ENCODE data around the gene ITPR1. TPM values are rescaled to one million over a fixed set of nuclear protein-coding genes. Genes with fewer than 3 reads are reported as not detected.

ITPR1 gene
- polyA plus RNA-seq, 1 donor from 2014 or later = 2.1 TPM

GRCh38 chr3:4821338-4821737, 328.2 kb downstream of the ITPR1 start:
- H3K9ac ChIP-seq (ENCODE audit: low read length) = no peak overlapping the region
- H3F3A ChIP-seq (ENCODE audit: insufficient read depth, low read length, poor library complexity, severe bottlenecking) = no peaks in the 10 kb centered on the region
- no peak overlapping the region for H3K4me3 ChIP-seq (ENCODE audit: low read length)

GRCh38 chr3:4821975-4822374, 328.8 kb downstream of the ITPR1 start:
- Histone ChIP-seq H3K79me2 (replicated peaks; ENCODE audit: insufficient read depth, low read length) (no peaks in the 10 kb centered on the region), H3K9me3 (ENCODE audit: low read length) (peaks cover 3% of the 10 kb centered on the region), H3K27me3 (ENCODE audit: insufficient read depth, low read depth, low read length) (no peaks in the 10 kb centered on the region), H3K4me2 (ENCODE audit: low read length) (no peak overlapping the region), H3K9me2 (ENCODE audit: insufficient read depth, low read length) (no peaks in the 10 kb centered on the region), H3K4me3 (ENCODE audit: low read length) (no peak overlapping the region), H3K9ac (ENCODE audit: low read length) (no peak overlapping the region), H4K20me1 (ENCODE audit: insufficient read depth) (no peaks in the 10 kb centered on the region), H3K36me3 (ENCODE audit: insufficient read depth, low read length) (no peaks in the 10 kb centered on the region), H3K27ac (ENCODE audit: low read length) (no peak overlapping the region), H2AFZ (ENCODE audit: low read depth, low read length) (no peak overlapping the region), H3F3A (ENCODE audit: insufficient read depth, low read length, poor library complexity, severe bottlenecking) (no peaks in the 10 kb centered on the region)
- TF ChIP-seq POLR2AphosphoS5 (IDR thresholded peaks at IDR 0.05) (no peak), EP300 (conservative IDR thresholded peaks at IDR 0.05; ENCODE audit: poor library complexity, severe bottlenecking) (no peak), REST (IDR thresholded peaks at IDR 0.05; ENCODE audit: borderline replicate concordance) (no peak), EZH2 (IDR thresholded peaks at IDR 0.05; ENCODE audit: borderline replicate concordance, insufficient read depth, low read length, poor library complexity, severe bottlenecking) (no peak), MXI1 (conservative IDR thresholded peaks at IDR 0.05; ENCODE audit: poor library complexity, severe bottlenecking) (no peak), SMC3 (conservative IDR thresholded peaks at IDR 0.05; ENCODE audit: poor library complexity) (no peak)

More at GRCh38 chr3:4821338-4821737, 328.2 kb downstream of the ITPR1 start:
- H3K36me3 ChIP-seq (ENCODE audit: insufficient read depth, low read length) = no peaks in the 10 kb centered on the region
- no peaks in the 10 kb centered on the region for H3K79me2 ChIP-seq (replicated peaks; ENCODE audit: insufficient read depth, low read length)
- peaks cover 3% of the 10 kb centered on the region for H3K9me3 ChIP-seq (ENCODE audit: low read length)
- H3K4me2 ChIP-seq (ENCODE audit: low read length) = no peak overlapping the region
- H2AFZ ChIP-seq (ENCODE audit: low read depth, low read length) = no peak overlapping the region
- H3K27ac ChIP-seq (ENCODE audit: low read length) = no peak overlapping the region
- no peaks in the 10 kb centered on the region for H3K27me3 ChIP-seq (ENCODE audit: insufficient read depth, low read depth, low read length)
- no peak for TF ChIP-seq CTCF (IDR thresholded peaks at IDR 0.05; ENCODE audit: poor library complexity, severe bottlenecking)
- no peak for TF ChIP-seq RAD21 (conservative IDR thresholded peaks at IDR 0.05)
- no peak for TF ChIP-seq EZH2 (IDR thresholded peaks at IDR 0.05; ENCODE audit: borderline replicate concordance, insufficient read depth, low read length, poor library complexity, severe bottlenecking)
- TF ChIP-seq POLR2AphosphoS5 (IDR thresholded peaks at IDR 0.05) = no peak
- TF ChIP-seq SMC3 (conservative IDR thresholded peaks at IDR 0.05; ENCODE audit: poor library complexity) = no peak
- no peak for TF ChIP-seq TAF1 (IDR thresholded peaks at IDR 0.05; ENCODE audit: low read depth)
- TF ChIP-seq MXI1 (conservative IDR thresholded peaks at IDR 0.05; ENCODE audit: poor library complexity, severe bottlenecking) = no peak
- no peak for TF ChIP-seq EP300 (conservative IDR thresholded peaks at IDR 0.05; ENCODE audit: poor library complexity, severe bottlenecking)
- no peak for TF ChIP-seq REST (IDR thresholded peaks at IDR 0.05; ENCODE audit: borderline replicate concordance)
- no peaks in the 10 kb centered on the region for H4K20me1 ChIP-seq (ENCODE audit: insufficient read depth)
- no peaks in the 10 kb centered on the region for H3K9me2 ChIP-seq (ENCODE audit: insufficient read depth, low read length)

Data from neural cell (in vitro differentiated cells).